Body of pancreas (tissue), 4 donors: ENCODE data around the gene TMEM94.

ENCODE experiments used
- POLR2A ChIP-seq, 3 donors: fragments of 450-650 bp; IDR thresholded peaks; one replicate each; pipeline ENCODE4 v1.6.1; 2016; ENCODE audit warnings: antibody characterized with exemption in 3 of 3, mild to moderate bottlenecking in 2 of 3
- TF ChIP-seq, protein P1 (sequence below), 7 experiments: fragments of 450-650 bp in 4 of 7; fragments of 200-600 bp in 3 of 7; sonication (generic) in 3 of 7; IDR thresholded peaks; one replicate each; pipeline ENCODE4 v1.5.1; 2016 to 2019; ENCODE audit warnings: antibody characterized with exemption in 7 of 7

- TF ChIP-seq, protein P1, sequence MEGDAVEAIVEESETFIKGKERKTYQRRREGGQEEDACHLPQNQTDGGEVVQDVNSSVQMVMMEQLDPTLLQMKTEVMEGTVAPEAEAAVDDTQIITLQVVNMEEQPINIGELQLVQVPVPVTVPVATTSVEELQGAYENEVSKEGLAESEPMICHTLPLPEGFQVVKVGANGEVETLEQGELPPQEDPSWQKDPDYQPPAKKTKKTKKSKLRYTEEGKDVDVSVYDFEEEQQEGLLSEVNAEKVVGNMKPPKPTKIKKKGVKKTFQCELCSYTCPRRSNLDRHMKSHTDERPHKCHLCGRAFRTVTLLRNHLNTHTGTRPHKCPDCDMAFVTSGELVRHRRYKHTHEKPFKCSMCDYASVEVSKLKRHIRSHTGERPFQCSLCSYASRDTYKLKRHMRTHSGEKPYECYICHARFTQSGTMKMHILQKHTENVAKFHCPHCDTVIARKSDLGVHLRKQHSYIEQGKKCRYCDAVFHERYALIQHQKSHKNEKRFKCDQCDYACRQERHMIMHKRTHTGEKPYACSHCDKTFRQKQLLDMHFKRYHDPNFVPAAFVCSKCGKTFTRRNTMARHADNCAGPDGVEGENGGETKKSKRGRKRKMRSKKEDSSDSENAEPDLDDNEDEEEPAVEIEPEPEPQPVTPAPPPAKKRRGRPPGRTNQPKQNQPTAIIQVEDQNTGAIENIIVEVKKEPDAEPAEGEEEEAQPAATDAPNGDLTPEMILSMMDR (IDR thresholded peaks at IDR 0.05): no peak
- TF ChIP-seq POLR2A (IDR thresholded peaks at IDR 0.05): no peak
Measured at GRCh38 chr17:75481194-75482068, 25.0 kb downstream of the TMEM94 start.
